ENCODE measurements around the gene INPPL1. TPM values are rescaled to one million over a fixed set of nuclear protein-coding genes. Genes with fewer than 3 reads are reported as not detected.
"Not testable (repeated sequence)": the region's sequence is repeated elsewhere in the genome, so short reads cannot be mapped to it uniquely, and the experiment has no call there.

Gene INPPL1
- total RNA-seq, 1 donor from 2014 or later = 31.3 TPM

DNA sequence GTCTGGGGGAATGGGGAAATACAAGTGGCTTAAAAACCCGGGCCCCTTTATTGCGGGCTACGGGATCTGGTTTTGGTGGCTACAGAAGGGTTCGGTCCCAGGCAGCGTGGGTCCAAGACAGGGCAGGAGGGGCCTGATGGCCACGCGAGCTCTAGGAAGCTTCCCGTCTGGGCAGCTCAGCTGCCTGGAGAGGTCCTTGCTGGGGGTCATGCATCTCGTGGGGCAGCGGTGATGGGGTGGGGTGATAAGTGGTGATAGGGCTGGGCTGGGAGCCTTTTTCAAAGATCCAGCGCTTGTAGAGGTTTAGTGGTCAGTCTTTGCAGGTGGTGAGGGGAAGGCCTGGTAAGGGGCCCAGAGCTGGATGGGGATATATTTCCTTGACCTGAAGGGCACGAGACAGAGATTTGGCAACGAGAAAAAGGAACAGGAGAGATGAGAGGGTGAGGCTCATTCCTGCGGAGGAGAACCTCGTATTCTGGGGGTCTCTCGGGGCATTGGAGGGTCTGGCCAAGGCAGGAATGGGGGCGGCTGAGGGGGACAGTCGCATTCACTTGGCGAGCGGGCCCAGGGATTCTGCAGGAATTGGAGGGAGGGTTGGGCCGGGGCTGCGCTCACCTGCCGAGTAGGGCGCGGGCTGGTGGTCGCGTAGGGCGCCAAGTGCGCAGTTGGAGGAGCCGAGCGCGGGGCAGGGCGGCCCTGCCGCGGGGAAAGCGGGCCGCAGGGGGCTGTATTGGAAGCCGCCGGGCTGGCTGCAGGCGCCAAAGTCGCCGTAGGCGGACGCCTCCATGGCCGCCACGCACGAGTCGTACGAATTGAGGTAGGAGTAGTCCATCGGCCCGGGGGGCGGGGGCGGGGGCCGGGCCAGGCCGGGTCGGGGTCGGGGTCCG lies 18.8 kb downstream of the INPPL1 start:
- no peak for DNase-seq (ENCODE audit: low read depth in 2 of 2)

- no peak for DNase-seq (ENCODE audit: low read depth in 2 of 2)
Measured at GRCh38 chr11:72244060-72244360, 19.4 kb downstream of the INPPL1 start, which contains the start of gene PHOX2A. TSS of gene PHOX2A (minus strand) at chr11:72244176. CDS start at chr11:72244004, 172 bp downstream.

DNA sequence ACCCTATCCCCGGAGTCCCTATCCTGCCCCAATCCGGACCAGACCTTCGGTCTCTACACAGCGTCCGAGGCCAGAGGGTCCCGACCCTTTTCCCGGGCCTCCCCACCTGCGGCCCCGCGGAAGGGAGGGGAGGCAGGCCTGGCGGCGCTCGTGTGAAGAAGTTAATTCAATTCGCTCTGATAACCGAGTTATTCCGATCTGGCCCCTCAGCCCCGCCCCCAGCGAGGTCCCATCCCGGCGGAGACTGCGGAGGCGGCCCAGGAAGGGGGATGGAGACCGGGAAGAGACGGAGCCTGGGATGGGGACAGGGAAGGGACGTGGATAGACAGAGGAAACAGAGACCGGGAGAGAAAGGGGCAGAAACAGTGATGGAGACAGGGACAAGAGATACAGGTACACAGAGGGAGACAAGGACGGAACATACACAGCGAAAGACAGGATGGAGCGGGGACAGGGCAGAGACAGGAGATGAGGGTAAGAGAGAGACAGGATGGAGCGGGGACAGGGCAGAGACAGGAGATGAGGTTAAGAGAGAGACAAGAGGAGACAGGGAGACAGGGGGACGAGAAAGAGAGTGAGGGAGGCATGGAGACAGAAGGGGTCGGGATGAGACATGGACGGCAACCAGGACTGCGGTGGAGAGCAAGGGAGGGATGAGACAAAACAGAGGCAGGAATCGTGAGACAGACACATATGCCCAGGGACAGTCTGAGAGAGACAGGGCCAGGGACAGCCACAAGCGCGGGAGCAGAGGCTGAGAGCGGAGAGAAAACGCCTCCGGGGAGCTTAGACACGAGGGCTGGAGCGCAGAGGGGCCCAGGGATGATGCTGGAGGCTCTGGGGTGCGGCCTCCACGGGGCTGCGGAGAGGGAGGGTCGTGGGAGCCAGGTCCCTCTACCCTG lies 20.0 kb downstream of the INPPL1 start:
- no peak for DNase-seq (ENCODE audit: low read depth in 2 of 2)

DNA sequence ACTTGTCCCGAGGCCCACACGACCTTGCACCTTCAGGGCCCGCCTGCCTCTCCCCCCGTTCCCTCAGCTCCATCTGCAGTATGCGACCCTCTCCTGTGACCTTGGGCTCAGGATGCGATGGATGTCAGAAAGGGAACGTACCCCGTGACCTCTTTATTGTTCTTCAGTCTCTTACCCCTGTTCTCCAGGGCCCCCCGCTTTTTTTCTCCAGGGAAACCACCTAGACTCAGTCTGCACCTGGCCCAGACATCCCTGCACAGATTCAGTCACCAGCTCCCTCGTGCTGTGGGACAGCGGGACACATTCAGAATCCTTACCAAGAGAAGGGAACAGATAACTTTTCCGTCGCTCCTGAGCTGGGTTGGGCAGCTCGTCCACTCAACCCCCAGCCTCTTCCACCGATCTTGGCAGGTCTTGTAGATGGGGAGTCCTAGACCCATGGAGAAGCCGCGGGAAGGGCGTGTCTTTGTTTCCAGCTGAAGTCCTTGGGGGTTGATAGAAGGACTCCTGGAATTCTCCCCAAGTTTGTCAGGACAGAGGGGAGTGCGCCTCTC lies 20.8 kb downstream of the INPPL1 start:
- no peak for DNase-seq (ENCODE audit: low read depth in 2 of 2)

DNA sequence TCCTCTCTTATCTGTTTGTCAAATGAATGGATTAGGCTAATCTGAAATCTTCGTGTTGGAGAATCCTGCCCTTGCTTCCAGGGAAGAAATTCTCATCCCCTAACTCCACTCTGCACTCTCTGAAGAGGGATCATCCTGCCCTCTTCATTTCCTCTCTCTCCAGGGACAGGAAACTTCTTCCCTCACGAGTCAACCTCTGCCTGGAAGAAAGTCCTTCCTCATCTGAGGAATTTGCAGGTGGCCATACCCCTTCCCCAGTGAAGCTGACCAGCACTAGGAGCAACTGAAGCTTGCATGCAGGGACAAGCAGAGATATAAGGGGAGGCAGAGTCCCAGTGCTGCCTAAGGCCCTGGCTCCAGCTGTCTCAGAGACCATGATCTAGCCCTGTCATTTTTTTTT lies 23.0 kb downstream of the INPPL1 start:
- DNase-seq (ENCODE audit: low read depth in 2 of 2) = no peak

GRCh38 chr11:72249961-72250360 lies 25.4 kb downstream of the INPPL1 start:
- no peak for DNase-seq (ENCODE audit: low read depth in 2 of 2)

DNA sequence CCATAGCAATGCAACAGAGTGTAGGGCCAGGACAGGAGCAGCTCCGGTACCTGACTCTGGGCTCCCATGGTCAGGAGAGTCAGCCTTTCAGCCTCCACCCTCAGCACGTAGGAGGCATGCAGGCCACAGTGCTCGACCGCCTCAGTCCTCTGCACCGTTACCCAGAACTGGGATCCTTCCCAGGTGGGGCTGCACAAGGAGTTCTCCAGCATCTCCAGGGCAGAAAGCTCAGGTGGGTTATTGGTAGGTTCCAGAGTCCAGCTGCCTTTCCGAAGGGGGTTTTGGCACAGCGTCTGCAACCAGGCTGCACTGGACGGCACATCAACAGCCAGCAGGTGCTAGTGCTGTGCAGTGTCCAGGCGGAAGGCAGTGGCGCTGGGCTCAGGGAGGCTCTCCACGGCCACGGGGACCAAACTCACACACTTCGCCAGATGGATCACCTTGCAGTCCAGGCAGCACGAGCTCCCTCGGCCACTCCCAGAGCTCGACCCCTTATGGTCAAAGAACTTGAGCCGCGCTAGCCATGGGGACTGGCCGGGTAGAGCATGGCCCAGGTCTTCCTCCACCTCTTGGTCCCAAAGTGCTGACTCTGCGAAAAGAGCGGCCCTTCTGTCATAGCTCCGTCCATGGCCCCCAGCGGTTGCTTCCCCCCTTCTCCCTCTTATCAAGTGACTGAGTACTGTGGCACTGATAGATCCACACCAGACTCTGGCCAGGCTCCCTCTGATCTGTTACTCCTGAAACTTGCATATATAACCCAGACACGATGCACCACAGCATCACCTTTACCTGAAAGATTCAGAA lies 26.3 kb downstream of the INPPL1 start:
- no peak for DNase-seq (ENCODE audit: low read depth in 2 of 2)

- DNase-seq (ENCODE audit: low read depth in 2 of 2) = no peak
Measured at GRCh38 chr11:72251614-72252013, 27.0 kb downstream of the INPPL1 start.

DNA sequence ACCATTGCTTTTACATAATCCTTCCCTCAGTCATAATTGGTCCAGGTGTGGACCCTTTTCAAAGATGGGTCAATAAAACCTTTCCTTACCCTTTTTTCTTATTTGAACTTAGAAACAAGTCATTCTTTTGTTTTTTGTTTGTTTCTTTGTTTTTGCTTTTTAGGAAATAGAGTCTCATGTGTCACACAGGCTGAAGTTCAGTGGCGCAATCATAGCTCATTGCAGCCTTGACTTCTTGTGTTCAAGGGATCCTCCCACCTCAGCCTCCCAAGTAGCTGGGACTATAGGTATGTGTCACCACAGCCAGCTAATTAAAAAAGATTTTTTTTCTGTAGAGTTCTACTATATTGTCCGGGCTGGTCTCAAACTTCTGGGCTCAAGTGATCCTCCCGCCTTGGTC lies 28.8 kb downstream of the INPPL1 start:
- no peak for DNase-seq (ENCODE audit: low read depth in 2 of 2)

DNA sequence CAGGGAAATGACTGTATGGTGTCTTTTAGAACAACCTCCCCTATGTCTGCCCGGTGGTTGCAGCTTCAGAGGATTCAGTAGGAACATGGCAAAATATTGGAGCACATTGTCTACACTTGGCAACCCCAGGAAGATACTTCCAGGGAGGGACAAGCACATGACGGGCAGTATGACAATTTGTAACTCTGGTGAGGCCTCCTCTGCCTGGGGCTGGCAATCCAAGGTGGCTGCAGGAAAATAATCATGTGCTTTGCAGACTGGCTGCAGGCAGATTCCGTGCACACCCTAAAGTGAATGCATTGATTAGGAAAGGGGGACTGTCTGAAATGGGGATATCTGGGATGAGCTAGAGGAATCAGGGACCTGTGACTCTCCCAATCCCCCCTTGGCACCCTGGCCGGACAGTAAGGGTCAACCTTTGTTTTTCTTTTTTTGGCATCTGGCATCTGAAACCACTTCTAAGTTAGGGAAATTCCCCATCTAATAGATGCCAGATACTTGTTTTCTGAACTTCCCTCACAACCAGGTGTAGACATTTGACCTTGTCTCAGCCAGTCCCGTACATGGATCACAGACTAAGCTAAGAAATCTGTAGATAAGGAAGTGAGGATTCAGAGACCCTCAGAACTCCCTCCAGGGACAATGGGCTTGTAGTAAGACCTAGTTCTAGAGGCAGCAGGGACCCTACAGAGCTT lies 29.9 kb downstream of the INPPL1 start:
- no peak for DNase-seq (ENCODE audit: low read depth in 2 of 2)

- no peak for DNase-seq (ENCODE audit: low read depth in 2 of 2)
Measured at GRCh38 chr11:72257570-72257969, 33.0 kb downstream of the INPPL1 start.

DNA sequence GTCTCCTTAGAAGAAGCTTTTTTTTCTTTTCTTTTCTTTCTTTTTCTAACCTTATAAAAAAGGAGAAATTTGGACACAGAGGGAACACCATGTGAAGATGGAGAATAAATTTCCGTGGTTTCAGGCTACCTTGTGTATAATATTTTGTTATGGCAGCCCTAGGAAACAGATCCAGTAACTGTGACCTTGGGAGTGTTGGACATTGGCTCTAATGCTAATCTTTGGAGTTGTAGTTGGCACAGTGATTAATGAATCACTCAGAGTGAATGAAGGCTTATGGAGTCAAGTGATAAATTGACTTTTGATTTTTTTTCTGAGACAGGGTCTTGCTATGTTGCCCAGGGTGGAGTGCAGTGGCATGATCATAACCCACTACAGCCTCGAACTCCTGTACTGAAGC lies 34.9 kb downstream of the INPPL1 start:
- DNase-seq (ENCODE audit: low read depth in 2 of 2) = no peak

GRCh38 chr11:72260574-72260973 lies 36.0 kb downstream of the INPPL1 start:
- DNase-seq (ENCODE audit: low read depth in 2 of 2) = no peak

GRCh38 chr11:72263361-72263760 lies 38.8 kb downstream of the INPPL1 start:
- DNase-seq (ENCODE audit: low read depth in 2 of 2) = peak in 1 of 2 donors; percentile 31

DNA sequence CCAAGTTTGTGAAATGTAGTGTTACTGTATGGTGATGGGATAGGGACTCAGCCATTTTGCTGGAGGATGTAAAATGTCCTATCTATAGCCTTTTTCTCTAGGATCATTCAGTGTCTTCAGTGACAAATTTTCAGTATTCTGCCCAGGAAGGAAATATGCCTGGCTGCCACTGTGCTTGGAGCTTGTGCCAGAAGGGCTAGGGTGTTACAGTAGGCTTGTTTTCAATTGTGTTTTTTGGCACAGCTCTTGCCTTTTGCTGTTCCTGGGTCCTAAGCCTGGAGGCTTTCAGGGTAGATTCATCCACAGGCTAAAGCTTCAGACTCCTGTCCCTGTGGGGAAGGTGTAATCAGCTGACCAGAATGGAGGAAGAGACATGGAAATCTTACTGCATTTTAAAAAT lies 41.4 kb downstream of the INPPL1 start:
- no peak for DNase-seq (ENCODE audit: low read depth in 2 of 2)

DNA sequence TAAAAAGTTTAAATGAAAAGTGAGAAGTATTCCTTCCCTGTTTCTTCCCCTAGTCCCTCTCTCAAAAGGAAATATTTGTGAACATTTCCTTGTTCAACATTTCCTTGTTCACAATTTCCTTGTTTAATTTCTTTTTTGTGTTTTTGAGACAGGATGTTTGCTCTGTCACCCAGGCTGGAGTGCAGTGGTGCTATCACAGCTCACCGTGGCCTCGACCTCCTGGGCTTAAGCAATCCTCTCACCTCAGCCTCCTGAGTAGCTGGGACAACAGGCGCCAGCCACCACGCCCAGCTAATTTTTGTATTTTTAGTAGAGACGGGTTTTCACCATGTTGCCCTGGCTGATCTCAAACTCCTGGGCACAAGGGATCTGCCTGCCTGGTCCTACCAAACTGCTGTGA lies 42.4 kb downstream of the INPPL1 start:
- not testable (repeated sequence) for DNase-seq (ENCODE audit: low read depth in 2 of 2)

- no peak for DNase-seq (ENCODE audit: low read depth in 2 of 2)
Measured at GRCh38 chr11:72267956-72268617, 43.5 kb downstream of the INPPL1 start.

- no peak for DNase-seq (ENCODE audit: low read depth in 2 of 2)
Measured at GRCh38 chr11:72271980-72272379, 47.4 kb downstream of the INPPL1 start.

DNA sequence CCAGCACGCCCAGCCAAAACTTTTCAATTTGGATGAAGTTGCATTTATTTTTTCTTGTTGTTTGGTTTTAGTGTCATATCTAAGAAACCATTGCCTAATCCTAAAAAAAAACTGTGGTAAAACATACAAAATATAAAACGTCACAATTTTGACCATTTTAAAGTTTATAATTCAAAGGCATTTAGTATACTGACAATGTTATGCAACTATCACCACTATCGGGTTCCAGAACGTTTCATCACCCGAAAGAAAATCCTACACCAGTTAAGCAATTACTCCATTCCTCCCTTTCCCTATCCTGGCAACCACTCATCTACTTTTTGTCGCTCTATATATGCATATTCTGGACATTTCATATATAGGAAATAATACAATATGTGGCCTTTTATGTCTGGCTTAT lies 49.9 kb downstream of the INPPL1 start:
- no peak for DNase-seq (ENCODE audit: low read depth in 2 of 2)

- no peak for DNase-seq (ENCODE audit: low read depth in 2 of 2)
Measured at GRCh38 chr11:72278905-72279304, 54.3 kb downstream of the INPPL1 start.
